Endometrium (tissue), 2 donors: ENCODE data around the gene PAPPA2.
"Not testable (repeated sequence)": the region's sequence is repeated elsewhere in the genome, so short reads cannot be mapped to it uniquely, and the experiment has no call there.

Experiments used
- FAIRE-seq: peaks from 2 replicates; lab custom pipeline; 2012; peaks lifted over from hg19 to GRCh38; lab: Jason Lieb, UNC
- donor health status: control.
- donor health status: control.

Gene PAPPA2, protein sequence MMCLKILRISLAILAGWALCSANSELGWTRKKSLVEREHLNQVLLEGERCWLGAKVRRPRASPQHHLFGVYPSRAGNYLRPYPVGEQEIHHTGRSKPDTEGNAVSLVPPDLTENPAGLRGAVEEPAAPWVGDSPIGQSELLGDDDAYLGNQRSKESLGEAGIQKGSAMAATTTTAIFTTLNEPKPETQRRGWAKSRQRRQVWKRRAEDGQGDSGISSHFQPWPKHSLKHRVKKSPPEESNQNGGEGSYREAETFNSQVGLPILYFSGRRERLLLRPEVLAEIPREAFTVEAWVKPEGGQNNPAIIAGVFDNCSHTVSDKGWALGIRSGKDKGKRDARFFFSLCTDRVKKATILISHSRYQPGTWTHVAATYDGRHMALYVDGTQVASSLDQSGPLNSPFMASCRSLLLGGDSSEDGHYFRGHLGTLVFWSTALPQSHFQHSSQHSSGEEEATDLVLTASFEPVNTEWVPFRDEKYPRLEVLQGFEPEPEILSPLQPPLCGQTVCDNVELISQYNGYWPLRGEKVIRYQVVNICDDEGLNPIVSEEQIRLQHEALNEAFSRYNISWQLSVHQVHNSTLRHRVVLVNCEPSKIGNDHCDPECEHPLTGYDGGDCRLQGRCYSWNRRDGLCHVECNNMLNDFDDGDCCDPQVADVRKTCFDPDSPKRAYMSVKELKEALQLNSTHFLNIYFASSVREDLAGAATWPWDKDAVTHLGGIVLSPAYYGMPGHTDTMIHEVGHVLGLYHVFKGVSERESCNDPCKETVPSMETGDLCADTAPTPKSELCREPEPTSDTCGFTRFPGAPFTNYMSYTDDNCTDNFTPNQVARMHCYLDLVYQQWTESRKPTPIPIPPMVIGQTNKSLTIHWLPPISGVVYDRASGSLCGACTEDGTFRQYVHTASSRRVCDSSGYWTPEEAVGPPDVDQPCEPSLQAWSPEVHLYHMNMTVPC (N-terminal part only)

DNA sequence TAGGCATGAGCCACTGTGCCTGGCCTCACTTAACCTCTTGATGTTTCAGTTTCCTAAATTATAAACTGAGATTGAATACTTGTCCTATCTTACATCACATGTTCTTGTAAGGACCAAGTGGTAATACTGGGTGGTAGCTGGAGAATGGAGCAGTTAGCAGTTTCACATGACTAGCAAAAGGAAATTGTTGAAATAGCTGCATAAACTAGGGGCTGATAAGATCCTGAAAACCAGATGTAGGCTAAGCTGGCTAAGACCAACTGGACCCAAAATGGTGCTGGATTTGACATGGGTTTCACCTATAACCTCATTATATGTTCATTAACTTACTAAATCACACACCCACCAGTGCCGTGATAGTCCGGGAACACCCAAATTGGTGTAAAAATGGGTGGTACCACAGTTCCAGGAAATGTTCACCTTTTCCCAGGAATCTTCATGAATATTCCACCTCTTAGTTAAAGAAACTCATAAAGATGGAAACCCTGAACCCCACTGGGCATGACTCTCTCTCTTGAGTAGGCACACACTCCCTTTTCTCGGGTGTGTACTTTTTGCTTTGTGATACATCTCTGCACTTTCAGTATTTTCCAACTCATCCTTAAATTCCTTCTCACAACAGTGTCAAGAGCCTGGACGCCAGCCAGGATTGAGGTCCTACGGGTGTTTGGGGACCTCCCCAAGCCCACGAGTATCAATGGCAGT, at the start of gene PAPPA2:
Gene PAPPA2, plus strand, starts transcription at position 502 of the 705 bp plus-strand sequence. CDS start 93,148 bp downstream, outside the sequence.
- no peak for FAIRE-seq

GRCh38 chr1:176416777-176417176, 46.2 kb upstream of the PAPPA2 start:
- no peak for FAIRE-seq

DNA sequence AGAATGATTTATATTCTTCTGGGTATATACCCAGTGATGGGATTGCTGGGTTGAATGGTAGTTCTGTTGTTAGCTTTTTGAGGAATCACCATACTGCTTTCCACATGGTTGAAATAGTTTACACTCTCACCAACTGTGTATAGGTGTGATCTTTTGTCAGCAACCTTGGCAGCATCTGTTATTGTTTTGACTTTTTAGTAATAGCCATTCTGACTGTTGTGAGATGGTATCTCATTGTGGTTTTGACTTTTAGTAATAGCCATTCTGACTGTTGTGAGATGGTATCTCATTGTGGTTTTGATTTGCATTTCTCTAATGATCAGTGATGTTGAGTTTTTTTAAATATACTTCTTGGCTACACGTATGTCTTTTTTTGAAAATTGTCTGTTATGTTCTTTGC, 43.4 kb upstream of the PAPPA2 start:
- not testable (repeated sequence) for FAIRE-seq

DNA sequence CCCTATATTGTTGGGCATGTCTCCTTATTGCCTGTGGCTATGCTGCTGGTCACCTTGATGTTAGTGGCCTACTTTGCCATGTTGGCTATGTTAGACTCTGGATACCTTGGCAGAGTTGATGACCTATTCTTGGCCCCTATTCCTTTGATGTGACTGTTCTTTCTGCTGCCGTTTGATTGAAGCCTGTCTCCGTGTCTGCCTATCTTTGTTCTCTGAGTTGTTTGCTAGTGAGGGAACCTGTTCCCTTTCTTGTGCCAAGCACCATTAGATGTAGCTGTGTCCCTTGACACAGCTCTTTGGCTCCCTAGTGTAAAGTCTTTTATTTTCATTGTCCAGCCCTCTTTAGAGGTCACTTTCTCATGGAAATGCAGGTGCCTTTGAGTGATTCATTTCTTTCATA, 28.7 kb upstream of the PAPPA2 start:
- FAIRE-seq, result no peak

- no peak for FAIRE-seq
Measured at GRCh38 chr1:176436251-176436650, 26.7 kb upstream of the PAPPA2 start.

DNA sequence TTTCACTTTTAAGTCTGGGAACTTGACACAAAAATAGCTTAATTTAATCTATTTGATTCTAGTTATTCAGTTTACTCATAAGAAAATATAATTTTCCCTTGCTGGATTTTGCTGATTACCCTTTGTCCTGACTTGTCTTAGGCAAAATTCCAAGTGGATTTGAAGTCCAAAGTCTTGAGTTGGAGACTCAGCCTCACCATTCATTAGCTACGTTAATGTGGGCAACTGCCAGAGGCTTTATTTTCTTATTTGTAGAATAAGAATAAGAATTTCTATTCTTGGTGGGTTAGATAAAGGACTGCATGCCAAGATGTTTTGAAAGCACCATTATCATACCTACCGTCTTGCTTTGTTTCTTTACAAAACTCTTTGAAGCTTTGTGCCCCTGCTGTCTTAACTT, 22.8 kb upstream of the PAPPA2 start:
- FAIRE-seq, result no peak

DNA sequence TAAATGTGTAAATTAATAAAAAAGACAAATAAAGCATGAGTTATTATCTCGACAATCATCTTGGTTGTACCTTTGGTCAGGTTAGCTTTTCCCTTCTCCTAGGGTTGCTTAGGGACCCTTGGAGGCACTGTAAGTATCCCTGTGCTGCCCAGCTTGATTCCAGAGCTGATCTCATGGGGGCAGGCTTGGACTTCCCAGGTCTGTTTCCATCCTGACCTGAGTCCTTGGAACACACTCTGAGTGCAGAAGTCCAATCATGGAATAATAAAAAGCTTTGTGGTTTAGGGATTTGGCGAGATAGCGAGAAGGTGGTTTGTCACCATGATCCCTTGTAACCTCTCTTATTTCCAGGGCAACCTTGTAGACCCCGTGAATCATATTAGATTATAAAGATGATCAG, 18.7 kb upstream of the PAPPA2 start:
- no peak for FAIRE-seq

DNA sequence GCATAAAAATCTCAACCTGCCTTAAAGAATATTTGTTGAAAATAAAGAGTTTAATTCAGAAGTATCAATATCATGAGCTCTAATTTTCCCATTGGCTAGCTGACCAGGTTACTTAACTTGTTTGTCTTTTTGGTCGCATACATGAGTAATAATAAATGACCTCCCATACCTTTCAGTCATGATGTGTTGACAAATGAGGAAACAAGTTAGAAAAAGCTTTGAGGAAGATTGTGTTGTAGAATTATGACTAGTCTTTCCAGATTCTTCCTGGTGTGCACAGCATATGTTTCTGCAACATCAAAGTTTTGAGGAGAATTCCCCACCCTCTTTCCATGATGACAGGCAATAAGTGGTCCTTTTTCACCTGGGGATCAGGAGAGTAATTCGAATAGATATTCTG, 17.6 kb upstream of the PAPPA2 start:
- no peak for FAIRE-seq

DNA sequence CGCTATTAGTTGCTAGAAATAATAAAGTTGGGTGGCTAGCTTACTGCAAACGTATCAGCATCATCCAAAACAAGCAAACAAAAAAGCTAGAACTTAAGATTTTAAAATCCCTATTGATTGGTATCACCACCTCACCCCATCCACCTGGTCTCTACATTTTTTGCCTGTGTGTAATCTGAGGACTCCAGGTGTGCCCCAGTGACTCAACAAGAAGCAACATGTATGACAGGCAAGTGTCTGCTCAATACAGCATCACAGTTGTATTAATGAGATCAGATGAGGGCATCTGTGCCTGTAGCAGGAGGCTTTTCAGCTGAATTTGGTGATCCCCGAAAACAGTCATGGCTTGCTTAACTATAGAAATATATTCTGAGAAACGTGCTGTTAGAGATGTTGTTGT, 14.6 kb upstream of the PAPPA2 start:
- FAIRE-seq, result no peak

GRCh38 chr1:176450526-176450925, 12.4 kb upstream of the PAPPA2 start:
- FAIRE-seq, result no peak

DNA sequence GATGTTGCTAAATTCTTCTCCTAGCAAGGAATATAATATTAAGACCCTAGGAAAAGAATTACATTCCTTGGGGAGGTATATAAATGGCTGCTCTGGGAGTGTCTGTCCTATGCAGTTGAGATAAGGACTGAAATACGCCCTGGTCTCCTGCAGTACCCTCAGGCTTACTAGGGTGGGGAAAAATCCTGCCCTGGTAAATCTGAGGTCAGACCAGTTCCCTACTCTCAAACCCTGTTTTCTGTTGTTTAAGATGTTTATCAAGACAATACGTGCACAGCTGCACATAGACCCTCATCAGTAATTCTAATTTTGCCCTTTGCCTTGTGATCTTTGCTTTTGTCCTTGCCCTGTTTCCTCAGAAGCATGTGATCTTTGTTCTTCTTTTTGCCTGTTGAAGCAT, 11.2 kb upstream of the PAPPA2 start:
- FAIRE-seq, result not testable (repeated sequence)

DNA sequence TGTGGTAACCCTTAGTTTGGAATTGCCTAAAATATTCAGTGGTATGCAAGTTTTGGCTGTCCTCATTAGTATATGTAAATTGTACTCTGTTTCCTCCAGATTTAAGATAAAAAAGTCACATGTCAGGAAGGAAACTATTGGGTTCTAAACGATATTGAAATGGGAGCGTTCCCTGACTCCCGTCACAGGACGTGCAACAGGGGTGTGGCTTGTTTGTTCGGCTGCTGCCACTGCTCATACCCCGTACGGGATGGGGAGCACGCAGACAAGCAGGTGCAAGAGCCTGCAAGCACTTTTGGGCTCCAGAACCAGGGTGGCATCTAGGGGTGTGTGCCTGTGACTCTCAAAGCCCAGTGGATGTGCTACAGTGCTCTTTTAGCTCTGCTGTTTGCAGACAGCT, 6.2 kb upstream of the PAPPA2 start:
- FAIRE-seq, result no peak

GRCh38 chr1:176460544-176461336, 2.2 kb upstream of the PAPPA2 start:
- no peak for FAIRE-seq

DNA sequence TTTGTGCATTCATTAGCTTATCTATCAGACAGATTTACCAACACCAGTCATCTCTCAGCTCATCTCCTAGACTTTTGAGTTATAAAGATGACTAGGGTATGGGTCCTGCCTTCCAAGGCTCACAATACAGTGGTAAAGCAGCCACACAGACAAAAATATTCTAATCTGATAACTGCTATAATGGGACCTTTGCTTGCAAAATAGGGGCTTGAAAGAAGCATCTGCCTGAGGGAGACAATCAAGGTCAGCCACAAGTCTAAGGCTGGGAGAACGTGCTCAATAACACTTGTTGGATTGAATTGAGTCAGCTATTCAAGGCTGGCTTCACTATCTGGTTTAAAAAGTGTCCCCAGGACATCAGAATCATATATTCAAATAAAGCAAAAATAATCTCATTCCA, 1.4 kb upstream of the PAPPA2 start:
- no peak for FAIRE-seq

DNA sequence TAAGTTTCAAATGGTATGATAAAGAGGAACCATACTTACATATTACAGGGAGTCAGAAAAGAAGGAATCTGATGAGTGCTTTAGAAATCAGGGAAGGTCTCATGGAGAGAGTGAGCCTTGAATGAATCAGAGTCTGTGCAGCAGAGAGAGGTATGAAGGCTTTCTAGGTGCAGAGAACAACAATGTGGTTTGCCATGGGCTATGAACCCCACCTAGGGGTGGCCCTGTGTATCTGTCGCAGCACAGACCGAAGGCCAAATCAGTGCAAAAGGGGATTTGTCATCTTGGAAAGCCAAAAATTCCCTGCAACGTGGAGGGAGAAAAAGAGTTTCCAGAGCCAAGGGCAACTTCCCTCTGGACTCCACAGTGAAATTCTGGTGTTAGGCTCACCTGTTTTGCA, 3.5 kb downstream of the PAPPA2 start:
- FAIRE-seq, result no peak

- no peak for FAIRE-seq
Measured at GRCh38 chr1:176469450-176470010, 6.6 kb downstream of the PAPPA2 start.

GRCh38 chr1:176471338-176472121, 8.6 kb downstream of the PAPPA2 start:
- no peak for FAIRE-seq

GRCh38 chr1:176479971-176480370, 17.0 kb downstream of the PAPPA2 start:
- no peak for FAIRE-seq

DNA sequence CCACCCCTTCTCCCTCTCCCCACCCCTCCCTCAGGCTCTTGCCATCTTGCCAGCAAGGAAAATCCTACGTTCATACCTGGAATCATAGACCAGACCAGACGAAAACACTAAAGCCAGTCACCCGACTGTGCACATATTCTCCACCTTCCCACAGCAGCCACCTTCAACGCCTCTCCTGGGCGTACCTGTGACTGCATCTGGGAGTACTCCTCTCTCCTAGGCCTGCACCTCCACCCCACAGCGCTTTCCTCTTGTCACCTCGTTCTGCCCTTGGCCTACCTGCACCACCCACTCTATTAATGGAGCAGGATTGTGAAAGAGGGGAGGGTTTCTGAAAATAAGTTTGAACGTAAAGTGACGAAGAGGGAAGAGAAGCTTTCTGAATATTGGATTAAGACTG, 17.8 kb downstream of the PAPPA2 start:
- no peak for FAIRE-seq

DNA sequence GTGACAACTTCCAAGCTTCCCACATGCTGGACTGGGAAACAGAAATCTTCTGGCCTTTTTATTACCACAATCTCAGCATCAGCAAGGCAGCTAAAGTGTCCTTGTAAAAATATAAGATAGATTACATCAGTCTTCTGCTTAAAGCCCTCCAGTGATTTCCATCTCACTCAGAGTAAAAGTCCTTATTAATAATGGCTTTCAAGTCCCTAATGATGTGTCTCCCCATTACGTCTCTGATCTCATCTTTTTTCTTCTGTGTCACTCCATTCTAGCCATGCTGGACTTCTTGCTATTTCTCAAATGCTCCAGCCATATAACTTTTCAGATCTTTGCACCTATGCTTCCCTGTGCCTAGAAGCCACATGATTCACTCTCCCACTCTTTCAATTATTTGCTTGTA, 22.1 kb downstream of the PAPPA2 start:
- no peak for FAIRE-seq

- FAIRE-seq, result no peak
Measured at GRCh38 chr1:176494436-176494835, 31.5 kb downstream of the PAPPA2 start.
